Left lung (tissue), 10 donors: ENCODE measurements around the gene ITCH. TPM values are rescaled to one million over a fixed set of nuclear protein-coding genes. Genes with fewer than 3 reads are reported as not detected.
"Not testable (repeated sequence)": the region's sequence is repeated elsewhere in the genome, so short reads cannot be mapped to it uniquely, and the experiment has no call there.

ENCODE experiments used
- ATAC-seq: fragments of 200-7000 bp; cut with Tn5 transposase; one replicate; pipeline ENCODE4 v1.9.1; 2020; ENCODE audit warnings: moderate library complexity
- DNase-seq, 4 donors: peaks; one replicate each; pipeline ENCODE4 v3.0.0-alpha.2; 2013 to 2020
- H3K27ac ChIP-seq, 2 donors: fragments of 200-600 bp; sonication (generic) in 1 of 2; one replicate each; pipeline versions ENCODE4 v1.5.0 to v1.8.0; 2020 to 2021
- H3K27me3 ChIP-seq, 2 donors: fragments of 200-600 bp; sonication (generic) in 1 of 2; one replicate each; pipeline versions ENCODE4 v1.5.0 to v1.8.0; 2020 to 2021
- H3K36me3 ChIP-seq, 2 donors: fragments of 200-600 bp; sonication (generic) in 1 of 2; one replicate each; pipeline versions ENCODE4 v1.5.0 to v1.8.0; 2020 to 2021
- H3K4me1 ChIP-seq, 2 donors: fragments of 200-600 bp; one replicate each; pipeline ENCODE4 v1.8.0; 2021
- H3K4me3 ChIP-seq, 2 donors: fragments of 200-600 bp; sonication (generic) in 1 of 2; one replicate each; pipeline versions ENCODE4 v1.5.0 to v1.8.0; 2020 to 2021; ENCODE audit warnings: mild to moderate bottlenecking in 1 of 2
- H3K9me3 ChIP-seq, 2 donors: fragments of 200-600 bp; sonication (generic) in 1 of 2; one replicate each; pipeline versions ENCODE4 v1.5.0 to v1.8.0; 2020 to 2021
- CTCF ChIP-seq, 2 donors: fragments of 200-600 bp; sonication (generic) in 1 of 2; IDR thresholded peaks; one replicate each; pipeline versions ENCODE4 v1.5.0 to v1.8.0; 2021; ENCODE audit warnings: antibody characterized with exemption in 2 of 2
- intact Hi-C, 2 donors: fragments of 100-400 bp; cut with DNase I; formaldehyde crosslinking; loops; one replicate each; pipeline versions ENCODE4 v1.11.2 to v1.14.2; 2022
- polyA plus RNA-seq, 6 donors: library from polyadenylated mRNA; unstranded; fragments of 120-200 nt; gene quantifications; one replicate each; pipeline ENCODE4 v1.2.1, GENCODE V29; 2013; ENCODE audit not compliant: insufficient read length in 6 of 6
- total RNA-seq, 2 donors: library from RNA; stranded (reverse); fragmentation: NEBNext Ultra II Directional; extraction: Animal tissue kit (Norgen Biotek cat#: 25700); gene quantifications; one replicate each; pipeline ENCODE4 v1.2.1, GENCODE V29; 2021
- donor health status: DM: no; HTN: yes; CAD: no.
- donor health status: DM: no; HTN: no; CAD: no.

Gene ITCH
- total and polyA plus RNA-seq, 8 donors, result 36.2 to 59.6 (median 44.4) TPM

GRCh38 chr20:34495916-34496315 lies 132.8 kb downstream of the ITCH start:
- H3K27ac ChIP-seq, result no peak overlapping the region
- intact Hi-C loops, result no loop called here
- no peaks in the 10 kb centered on the region for H3K27me3 ChIP-seq
- no peak overlapping the region for H3K4me3 ChIP-seq
- peaks cover 0 to 16% of the 10 kb centered on the region in 2 donors for H3K9me3 ChIP-seq
- H3K36me3 ChIP-seq, result peaks cover 0 to 88% of the 10 kb centered on the region in 2 donors
- no peak for TF ChIP-seq CTCF (IDR thresholded peaks at IDR 0.05)
- DNase-seq (no peak), ATAC-seq (no peak)
- no peaks in the 10 kb centered on the region for H3K4me1 ChIP-seq

- DNase-seq, H3K27me3 ChIP-seq, H3K4me1 ChIP-seq, intact Hi-C loops, ATAC-seq, H3K4me3 ChIP-seq, H3K27ac ChIP-seq: not testable (repeated sequence)
- peaks cover 0 to 81% of the 10 kb centered on the region in 2 donors for H3K36me3 ChIP-seq
- peaks cover 0 to 18% of the 10 kb centered on the region in 2 donors for H3K9me3 ChIP-seq
These were observed 134.5 kb downstream of the ITCH start for GRCh38 chr20:34497596-34497995.

GRCh38 chr20:34500823-34501222 lies 137.8 kb downstream of the ITCH start:
- no peaks in the 10 kb centered on the region for H3K27me3 ChIP-seq
- peaks cover 0 to 72% of the 10 kb centered on the region in 2 donors for H3K36me3 ChIP-seq
- no peak overlapping the region for H3K4me3 ChIP-seq
- no peak for TF ChIP-seq CTCF (IDR thresholded peaks at IDR 0.05)
- intact Hi-C loops, result no loop called here
- no peak for ATAC-seq
- DNase-seq, result no peak
- no peak overlapping the region for H3K27ac ChIP-seq
- peaks cover 0 to 18% of the 10 kb centered on the region in 2 donors for H3K9me3 ChIP-seq
- H3K4me1 ChIP-seq, result no peaks in the 10 kb centered on the region

GRCh38 chr20:34506480-34506879 lies 143.4 kb downstream of the ITCH start:
- no peak overlapping the region for H3K4me3 ChIP-seq
- intact Hi-C loops, result no loop called here
- H3K27me3 ChIP-seq, result no peaks in the 10 kb centered on the region
- H3K36me3 ChIP-seq, result peaks cover 0 to 73% of the 10 kb centered on the region in 2 donors
- no peaks in the 10 kb centered on the region for H3K9me3 ChIP-seq
- ATAC-seq (no peak), DNase-seq (no peak)
- no peaks in the 10 kb centered on the region for H3K4me1 ChIP-seq
- no peak for TF ChIP-seq CTCF (IDR thresholded peaks at IDR 0.05)
- H3K27ac ChIP-seq, result no peak overlapping the region

- Histone ChIP-seq H3K27ac (no peak overlapping the region), H3K9me3 (no peaks in the 10 kb centered on the region), H3K36me3 (peaks cover 0 to 74% of the 10 kb centered on the region in 2 donors), H3K4me1 (peaks cover 4 to 6% of the 10 kb centered on the region in 2 donors), H3K4me3 (no peak overlapping the region), H3K27me3 (no peaks in the 10 kb centered on the region)
- DNase-seq (no peak), ATAC-seq (no peak)
- TF ChIP-seq CTCF (IDR thresholded peaks at IDR 0.05), result no peak
- intact Hi-C loops, result no loop called here
These were observed 144.8 kb downstream of the ITCH start for GRCh38 chr20:34507702-34508413.

GRCh38 chr20:34510575-34510974 lies 147.5 kb downstream of the ITCH start:
- no peak overlapping the region for H3K27ac ChIP-seq
- H3K27me3 ChIP-seq, result no peaks in the 10 kb centered on the region
- H3K9me3 ChIP-seq, result no peaks in the 10 kb centered on the region
- peaks cover 10 to 19% of the 10 kb centered on the region in 2 donors for H3K4me1 ChIP-seq
- no peak for TF ChIP-seq CTCF (IDR thresholded peaks at IDR 0.05)
- intact Hi-C loops, result no loop called here
- no peak overlapping the region for H3K4me3 ChIP-seq
- no peak for ATAC-seq
- H3K36me3 ChIP-seq, result peaks cover 0 to 54% of the 10 kb centered on the region in 2 donors
- no peak for DNase-seq
